HG02588 (cell line): Measurements from ENCODE around the gene PGA5.

Experiments
- ATAC-seq: cut with Tn5 transposase; IDR thresholded peaks from one replicate; pipeline ENCODE4 v1.9.1; 2021; ENCODE audit warnings: mild to moderate bottlenecking, moderate library complexity; ENCODE audit not compliant: unreplicated experiment

Gene PGA5

DNA sequence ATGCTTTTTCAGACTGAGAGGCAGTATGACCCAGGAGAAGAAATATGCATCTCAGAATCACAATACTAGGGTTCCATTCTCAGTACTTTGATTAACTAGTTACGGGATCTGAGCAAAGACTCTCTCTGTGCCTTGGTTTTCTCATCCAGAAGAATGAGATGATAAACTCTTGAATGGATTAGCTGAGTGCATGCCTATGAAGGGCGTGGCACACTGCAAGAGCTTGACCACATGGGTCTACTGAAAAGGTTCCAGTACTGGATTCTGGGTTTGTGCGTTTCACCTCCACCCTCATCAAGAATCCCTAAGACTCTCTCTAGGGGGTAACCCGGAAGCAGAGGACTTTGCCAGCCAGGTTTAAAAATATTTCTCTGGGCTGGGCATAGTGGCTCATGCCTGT lies 25.6 kb downstream of the PGA5 start:
- no peak for ATAC-seq

GRCh38 chr11:61267437-61267841 lies 26.5 kb downstream of the PGA5 start:
- ATAC-seq, result no peak

DNA sequence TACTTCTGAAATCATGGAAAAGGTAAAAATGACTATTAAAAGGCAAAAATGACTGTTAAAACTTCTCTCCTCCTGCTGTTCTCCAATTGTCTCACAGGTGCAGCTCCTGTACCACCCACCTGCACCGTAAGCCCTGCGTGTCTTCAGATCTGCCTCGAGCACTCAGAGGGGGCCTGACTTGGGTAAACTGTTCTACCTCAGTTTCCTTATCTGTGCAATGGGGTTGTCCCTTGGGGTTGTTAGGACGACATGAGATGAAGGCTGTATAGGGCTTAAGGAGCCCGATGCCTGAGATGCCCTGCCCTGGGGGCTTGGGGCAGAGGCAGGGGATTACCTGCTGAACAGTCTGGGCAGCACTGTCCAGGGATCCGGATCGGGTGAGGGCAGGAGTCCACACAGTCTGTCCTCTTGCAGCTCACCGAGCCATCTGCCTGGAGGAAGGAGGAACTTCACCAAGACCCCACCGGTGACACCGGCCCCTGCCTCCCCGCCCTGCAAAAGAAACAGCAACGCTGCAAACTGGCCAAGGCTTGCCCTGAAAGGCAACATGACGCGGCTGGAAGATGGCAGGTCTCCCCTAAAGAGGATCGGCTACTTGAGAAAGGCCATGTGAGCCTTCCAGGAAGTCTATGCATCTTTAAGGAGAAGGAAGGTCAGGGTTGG lies 27.7 kb downstream of the PGA5 start:
- no peak for ATAC-seq

DNA sequence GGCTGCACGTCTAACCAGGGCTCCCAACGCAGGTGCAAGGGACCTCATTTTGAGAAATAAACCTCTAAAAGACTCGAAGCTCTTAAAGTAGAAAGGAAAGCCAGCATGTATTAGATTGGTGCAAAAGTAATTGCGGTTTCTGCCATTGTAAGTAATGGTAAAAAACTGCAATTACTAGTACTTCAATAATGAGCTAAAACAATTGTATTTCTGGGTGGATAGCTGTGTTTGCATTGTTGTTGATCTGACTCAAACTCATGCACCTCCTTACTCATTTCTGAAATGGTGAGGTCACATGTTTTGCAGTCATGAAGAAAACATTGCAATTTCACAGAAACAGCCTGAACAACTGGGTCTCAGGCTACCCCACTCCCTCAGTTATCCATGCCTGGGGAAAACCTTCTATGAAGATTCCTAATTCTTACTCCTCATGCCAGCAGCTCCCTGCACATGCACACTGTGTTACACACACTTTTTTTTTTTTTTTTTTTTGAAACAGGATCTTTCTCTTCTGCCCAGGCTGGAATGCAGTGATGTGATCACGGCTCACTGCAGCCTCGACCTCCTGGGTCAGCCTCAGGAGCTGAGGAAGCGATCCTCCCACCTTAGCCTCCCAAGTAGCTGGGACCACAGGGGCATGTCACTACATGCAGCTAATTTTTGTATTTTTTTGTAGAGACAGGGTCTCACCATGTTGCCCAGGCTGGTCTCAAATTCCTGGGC lies 29.5 kb downstream of the PGA5 start:
- no peak for ATAC-seq

DNA sequence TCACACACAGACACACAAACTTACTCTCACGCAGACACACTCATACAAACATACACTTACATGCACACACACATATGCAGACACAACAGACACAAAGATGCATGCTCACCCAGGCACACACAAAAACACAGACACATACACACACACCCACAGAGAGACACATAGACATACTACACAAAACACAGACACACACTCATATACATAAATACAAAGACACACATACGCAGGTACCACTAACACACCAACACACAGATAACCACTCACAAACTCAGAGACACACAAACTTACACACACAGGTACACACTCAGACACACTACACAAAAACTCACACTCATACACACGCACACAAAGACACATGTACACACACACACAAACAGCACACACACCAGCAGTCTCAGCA lies 31.8 kb downstream of the PGA5 start:
- ATAC-seq, result no peak

DNA sequence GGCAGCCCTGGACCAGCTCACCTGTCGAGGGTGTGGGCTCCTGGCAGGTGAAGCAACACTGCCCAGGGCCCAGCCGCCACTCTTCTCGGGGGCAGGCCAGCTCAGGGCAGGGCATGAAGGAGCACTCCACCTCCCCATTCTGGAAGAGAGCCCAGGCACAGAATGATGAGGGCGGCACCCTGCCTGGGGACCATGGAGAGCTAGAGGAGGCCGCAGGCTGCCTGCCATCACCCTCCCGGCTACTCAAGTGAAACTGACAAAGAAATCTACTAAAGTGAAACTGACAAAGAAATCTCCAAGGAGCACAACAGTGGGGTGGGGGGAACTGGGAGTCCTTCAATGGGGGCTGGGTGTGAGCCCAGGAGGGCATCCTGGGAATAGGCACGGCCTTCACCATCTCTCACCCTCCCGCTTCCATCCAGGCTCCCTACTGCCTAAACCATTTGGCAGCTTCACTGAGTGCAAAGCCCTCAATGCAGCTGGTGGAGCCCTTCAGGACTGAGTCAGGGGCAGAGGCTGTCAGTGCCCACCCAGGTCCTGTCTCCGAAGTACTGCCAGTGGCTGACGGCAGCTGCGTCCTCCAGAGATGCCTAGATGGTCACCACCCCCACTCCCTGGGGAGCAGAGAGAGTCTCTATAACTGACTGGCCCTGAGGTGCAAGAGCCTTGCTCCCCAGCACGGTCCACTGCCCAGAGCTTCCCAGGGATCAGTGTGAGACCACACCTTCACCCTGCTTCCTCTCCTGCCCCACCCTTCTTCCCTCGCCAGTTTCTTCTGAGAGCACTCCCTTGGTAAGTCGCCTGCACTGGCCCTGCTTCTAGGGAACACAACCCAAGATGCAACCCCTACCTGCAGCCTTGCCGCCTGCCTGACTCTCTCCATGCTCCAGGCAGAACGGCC lies 32.5 kb downstream of the PGA5 start:
- ATAC-seq, result no peak

DNA sequence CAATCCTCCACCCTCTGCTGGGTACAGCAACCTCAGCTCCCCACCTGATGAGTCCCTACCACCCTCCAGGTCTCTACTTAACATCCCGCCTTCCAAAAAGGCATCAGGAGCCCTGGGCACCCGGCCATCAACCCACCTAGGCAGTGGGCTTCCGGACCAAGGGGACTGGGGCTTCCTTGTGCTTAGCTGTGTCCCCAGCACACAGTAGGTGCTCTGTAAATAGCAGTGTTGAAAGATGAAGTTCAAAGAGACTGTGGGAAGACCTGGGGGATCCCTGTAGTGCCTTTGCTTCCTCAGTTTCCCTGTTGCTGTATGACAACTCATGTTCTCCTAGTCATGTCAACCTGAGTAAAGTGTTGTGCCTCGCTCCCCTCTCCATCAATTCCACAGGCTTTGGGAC lies 33.1 kb downstream of the PGA5 start:
- no peak for ATAC-seq

GRCh38 chr11:61275191-61275590 lies 34.2 kb downstream of the PGA5 start:
- ATAC-seq, result no peak

DNA sequence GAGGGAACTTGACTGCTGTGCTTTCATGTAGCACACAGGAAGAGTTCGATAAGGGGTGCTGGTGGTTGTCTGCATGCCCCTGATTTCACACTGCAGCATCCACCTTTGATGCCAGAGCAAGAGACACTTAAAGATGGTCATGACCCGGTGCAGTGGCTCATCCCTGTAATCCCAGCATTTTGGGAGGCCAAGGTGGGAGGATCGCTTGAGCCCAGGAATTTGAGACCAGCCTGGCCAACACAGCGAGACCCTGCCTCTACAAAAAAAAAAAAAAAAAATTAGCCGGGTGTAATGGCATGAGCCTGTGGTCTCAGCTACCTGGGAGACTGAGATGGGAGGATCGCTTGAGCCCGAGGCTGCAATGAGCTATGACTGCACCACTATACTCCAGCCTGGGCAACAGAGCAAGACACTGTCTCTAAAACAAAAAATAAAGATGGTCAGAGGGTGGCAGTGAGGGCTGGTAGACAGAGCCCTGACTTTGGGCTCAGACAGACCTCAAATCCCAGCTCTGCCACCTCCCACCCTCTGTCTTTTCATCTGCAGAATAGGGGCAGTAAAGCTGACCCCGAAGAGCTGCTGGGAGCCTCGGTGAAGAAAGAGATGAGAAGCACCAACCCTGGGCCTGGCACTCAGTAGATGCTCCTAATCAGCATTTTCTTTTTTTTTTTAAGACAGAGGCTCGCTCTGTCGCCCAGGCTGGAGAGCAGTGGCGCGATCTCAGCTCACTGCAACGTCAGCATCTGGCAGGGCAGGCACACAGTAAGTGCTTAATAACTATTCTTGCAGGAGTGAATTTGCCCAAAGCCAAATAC lies 36.4 kb downstream of the PGA5 start:
- ATAC-seq, result no peak

DNA sequence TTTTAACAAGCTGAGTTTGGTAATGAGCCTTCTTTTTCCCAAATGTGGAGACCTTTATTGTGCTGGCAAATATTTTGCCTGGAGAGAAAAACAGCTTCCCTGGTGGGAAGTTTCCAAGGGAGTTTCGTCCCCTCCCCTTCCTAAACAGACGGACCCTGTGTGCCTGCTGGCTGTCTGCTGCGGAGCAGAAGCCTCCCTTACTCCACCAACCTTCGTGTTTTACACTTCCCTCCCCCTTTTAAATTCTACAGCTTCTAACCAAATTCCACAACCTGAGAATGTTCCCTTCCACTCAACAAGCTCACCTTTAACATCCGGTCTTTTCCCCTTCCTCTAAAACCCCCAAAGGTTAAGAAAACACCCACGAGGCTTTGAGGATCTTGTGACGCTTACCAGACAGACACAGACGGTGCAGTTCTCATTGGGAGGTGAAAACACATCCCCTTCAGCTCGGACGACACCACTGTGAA lies 37.1 kb downstream of the PGA5 start:
- ATAC-seq, result no peak

- no peak for ATAC-seq
Measured at GRCh38 chr11:61279934-61280659, 39.1 kb downstream of the PGA5 start.

DNA sequence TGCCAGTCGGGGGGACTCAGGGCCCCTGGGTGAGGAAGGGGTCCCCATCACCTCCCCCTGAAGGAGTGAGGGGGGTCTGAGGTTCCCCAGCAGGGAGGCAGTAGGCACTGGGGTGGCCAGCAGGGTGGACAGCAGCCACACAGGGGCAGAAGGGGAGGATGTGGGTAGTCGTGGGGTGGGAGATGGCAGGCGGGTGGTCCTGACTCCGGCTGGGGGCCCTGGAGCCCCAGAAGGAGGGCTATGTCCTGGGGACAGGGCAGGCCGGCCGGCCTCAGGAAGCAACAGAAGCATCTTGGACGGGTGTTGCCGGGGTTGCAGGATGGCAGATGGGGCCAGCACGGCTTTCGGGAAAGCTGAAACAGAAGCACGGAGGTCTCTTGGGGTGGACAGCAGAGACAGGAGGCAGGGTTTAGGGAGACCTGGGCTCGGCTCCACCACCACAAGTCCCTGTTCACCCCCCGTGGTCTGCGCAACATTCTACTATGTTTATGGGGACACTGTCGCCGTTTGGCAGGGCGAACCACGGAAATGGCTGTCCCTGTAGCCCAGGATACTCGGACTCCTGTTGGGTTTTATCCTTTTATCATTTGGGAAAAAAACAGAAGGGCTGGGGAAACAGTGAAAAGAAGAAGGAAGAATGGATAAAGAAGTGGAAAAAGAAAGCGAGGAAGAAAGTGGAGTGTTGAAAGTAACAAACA lies 40.1 kb downstream of the PGA5 start:
- ATAC-seq, result no peak

DNA sequence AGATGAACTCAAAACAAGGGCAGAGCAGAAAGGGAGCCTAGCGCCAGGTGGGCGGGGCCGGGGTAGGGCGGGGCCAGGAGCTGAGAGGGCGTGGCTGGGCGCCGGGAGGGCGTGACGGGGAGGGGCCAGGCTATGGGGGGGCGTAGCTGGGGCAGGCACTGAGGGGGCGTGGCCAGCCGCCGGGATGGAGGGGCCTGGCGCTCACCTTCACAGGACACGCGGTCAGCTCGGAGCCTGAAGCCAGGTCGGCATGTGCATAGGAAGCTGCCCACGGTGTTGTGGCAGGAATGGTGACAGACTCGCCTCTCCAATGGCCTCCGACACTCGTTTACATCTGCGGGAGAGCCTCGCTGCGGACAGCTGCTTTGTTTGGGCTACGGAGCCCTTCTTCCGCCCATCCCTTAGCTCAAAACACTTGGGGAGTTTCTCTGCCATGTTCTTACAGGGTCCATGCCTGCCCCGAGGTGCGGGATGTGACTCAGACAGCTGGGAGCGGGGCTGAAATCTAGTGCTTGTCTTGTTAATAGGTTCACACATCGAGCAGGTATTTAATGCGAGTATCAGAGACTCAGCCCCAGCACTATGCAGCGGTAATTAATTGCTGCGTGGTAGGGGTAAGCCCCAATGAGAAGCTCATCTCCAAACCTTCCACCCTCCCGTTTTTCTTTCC lies 40.7 kb downstream of the PGA5 start:
- no peak for ATAC-seq

DNA sequence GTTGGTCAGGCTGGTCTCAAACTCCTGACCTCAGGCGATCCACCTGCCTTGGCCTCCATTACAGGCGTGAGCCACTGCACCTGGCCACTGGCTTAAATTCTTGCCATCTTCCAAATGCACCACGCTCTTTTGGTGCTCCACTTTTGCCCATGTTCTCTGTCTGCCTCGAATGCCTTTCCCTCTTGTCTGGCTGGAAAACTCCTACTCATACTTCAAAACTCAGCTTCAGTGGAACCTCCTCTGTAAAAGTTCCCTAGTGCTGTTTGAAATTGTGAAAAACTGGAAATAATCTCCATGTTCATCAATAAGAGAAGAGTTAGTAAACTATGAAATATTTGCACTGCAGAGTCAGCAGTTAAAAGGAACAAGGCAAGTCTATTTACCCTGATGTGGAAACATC lies 42.6 kb downstream of the PGA5 start:
- ATAC-seq, result no peak

GRCh38 chr11:61287338-61287977 lies 46.5 kb downstream of the PGA5 start:
- ATAC-seq, result no peak

DNA sequence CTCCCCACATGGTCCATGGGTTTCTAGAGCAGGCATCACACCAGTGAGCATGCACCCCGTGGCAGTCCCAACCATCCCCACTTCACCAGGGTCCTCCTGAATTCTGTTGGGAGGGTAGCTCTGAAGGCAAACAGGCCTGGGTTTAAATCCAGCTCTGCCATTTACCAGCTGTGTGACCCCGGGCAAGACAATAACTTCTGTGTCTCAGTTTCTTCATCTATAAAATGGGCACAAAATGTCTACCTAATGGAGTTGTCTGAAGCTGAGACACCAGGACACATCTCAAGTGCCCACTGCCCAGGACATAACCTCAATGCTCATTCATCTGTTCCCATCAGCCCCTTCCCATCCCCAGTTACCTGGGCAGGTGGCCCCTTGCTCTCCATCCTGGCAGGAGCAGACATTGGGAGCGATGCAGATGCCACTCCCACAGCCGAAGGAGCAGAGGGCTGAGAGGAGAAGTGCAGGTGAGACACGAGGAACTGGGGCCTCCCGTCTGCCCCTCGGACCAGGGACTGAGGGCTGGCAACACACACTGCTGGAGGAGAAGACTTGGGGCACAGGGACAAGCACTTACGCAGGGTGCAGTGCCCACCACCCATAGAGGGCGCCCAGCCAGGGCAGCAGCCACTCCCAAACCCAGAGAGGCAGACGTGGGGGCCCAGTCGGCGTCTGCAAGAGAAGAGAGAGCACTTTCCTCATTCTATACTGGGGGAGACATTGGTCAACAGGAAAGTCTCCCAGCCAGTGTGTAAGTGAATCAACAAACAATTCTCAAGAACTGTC lies 50.1 kb downstream of the PGA5 start:
- no peak for ATAC-seq

DNA sequence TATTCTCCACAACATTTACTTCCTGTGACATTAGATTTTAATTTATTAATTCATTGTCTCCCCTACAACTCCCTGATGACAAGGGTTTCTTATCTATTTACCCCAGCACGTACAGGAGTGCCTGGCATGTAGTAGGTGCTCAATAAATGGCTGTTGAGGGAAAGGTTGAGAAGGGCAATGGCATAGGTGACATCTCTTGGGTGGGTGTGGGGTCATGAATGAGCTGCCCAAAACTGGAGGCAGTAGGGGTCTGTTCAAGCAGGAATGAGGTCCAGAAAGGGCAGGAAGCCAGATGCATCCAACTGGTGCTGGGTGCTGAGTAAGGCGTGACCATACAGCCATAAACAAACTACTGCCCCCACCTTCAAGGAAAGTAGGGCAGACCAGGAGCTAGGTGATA lies 51.4 kb downstream of the PGA5 start:
- ATAC-seq, result no peak
